Ramos (cell line): ENCODE results near the gene ZMIZ2.
"Not testable (repeated sequence)": the region's sequence is repeated elsewhere in the genome, so short reads cannot be mapped to it uniquely, and the experiment has no call there.

ENCODE experiments used
- in situ Hi-C: fragments of 300-500 bp; cut with MboI; formaldehyde crosslinking; loops from one replicate; pipeline ENCODE4 v1.14.3; 2022; ENCODE audit warnings: low sequenced_read_pairs; ENCODE audit not compliant: unreplicated experiment

ZMIZ2 gene

DNA sequence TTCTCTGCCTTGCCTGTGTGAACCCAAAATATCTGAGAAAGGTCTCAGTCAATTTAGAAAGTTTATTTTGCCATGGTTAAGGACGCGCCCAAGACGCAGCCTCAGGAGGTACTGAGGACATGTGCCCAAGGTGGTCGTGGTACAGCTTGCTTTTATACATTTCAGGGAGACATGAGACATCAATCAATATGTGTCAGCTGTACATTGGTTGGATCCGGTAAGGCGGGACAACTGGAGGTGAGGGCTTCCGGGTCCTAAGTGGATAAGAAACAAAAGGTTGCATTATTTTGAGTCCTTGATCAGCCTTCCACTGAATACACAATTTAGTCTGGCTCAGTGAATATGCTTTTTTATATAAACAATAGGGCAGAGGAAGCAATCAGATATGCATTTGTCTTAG lies 22.4 kb upstream of the ZMIZ2 start:
- in situ Hi-C loops, result not testable (repeated sequence)

DNA sequence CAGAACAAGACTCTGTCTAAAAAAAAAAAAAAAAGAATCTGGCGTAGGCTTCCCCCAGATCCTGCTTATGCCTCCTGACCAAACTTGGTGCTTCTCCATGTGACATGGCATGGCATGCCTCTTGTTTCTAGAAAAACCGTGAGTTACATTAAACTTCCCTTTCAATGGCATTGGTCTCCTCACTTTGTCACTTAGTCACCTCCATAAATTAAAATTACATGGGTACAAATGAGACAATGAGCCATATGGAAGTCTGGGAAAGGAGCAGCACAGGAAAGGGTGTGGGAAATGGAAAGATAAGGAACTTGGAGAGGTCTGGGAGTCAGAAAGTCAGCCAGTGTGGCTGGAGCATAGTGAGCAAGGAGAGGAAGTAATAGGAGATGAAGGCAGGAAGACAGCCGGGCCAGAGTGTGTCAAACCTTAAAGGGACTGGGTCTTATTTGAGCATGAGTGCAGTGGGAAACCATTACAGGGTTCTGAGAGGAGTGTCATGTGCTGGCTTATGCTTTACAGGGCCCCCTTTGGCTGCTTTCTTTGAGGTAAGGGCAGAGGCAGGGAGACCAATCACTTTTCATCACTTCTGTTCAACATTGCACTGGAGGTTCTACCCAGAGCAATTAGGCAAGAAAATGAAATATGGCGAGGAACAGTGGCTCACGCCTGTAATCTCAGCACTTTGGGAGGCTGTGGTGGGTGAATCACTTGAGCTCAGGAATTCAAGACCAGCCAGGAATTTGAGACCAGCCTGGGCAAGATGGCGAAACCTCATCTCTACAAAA lies 21.3 kb upstream of the ZMIZ2 start:
- in situ Hi-C loops, result no loop called here

DNA sequence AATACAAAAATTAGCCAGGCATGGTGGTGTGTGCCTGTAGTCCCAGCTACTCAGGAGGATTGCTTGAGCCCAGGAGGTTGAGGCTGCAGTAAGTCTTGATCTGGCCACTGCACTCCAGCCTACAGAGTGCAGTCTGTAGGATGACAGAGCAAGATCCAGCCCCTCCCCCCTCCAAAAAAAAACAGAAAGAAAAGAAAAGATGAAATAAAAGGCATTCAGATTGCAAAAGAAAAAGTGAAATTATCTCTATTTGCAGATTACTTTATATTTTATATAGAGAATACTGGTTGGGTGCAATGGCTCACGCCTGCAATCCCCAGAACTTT lies 20.7 kb upstream of the ZMIZ2 start:
- in situ Hi-C loops, result no loop called here

DNA sequence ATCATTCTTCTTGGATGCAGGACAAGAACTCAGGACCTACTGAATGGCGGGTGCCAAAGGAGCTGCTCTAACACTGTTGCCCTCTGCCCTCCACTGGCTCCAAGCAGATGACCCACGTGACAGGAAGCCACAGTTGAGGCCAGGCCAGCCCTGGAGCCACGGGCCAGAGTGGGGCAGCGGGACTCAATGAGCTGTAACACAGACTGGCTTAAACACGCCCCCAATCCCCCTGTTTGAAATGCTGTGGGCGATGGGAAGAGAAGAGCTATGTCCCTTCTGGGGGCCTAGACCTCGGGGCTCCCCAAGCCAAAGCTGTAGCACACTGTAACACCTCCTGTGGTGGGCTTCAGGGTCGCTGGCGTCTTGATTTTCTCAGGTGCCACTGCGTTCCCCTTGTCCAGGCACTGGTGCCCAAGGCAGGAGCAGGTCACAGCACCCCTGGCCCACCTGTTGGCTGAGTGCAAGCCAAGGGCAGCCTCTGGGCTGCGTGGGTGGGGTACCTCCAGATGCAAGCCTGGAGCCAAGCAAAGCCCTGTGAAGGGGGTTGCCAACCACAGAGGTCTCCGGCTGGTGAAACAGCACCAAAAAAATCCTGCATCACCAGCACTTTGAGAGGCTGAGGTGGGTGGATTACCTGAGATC lies 18.6 kb upstream of the ZMIZ2 start:
- in situ Hi-C loops, result no loop called here

DNA sequence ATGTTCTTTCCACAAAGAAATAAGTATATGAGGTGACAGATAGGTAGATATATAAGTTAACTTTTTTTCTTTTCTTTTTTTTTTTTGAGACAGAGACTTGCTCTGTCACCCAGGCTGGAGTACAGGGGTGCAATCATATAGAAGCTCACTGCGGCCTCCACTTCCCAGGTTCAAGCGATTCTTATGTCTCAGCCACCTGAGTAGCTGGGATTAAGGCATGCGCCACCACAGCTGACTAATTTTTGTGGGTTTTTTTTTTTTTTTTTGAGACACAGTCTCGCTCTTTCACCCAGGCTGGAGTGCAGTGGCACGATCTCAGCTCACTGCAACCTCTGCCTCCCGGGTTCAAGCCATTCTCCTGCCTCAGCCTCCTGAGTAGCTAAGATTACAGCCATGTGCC lies 15.7 kb upstream of the ZMIZ2 start:
- in situ Hi-C loops, result not testable (repeated sequence)

DNA sequence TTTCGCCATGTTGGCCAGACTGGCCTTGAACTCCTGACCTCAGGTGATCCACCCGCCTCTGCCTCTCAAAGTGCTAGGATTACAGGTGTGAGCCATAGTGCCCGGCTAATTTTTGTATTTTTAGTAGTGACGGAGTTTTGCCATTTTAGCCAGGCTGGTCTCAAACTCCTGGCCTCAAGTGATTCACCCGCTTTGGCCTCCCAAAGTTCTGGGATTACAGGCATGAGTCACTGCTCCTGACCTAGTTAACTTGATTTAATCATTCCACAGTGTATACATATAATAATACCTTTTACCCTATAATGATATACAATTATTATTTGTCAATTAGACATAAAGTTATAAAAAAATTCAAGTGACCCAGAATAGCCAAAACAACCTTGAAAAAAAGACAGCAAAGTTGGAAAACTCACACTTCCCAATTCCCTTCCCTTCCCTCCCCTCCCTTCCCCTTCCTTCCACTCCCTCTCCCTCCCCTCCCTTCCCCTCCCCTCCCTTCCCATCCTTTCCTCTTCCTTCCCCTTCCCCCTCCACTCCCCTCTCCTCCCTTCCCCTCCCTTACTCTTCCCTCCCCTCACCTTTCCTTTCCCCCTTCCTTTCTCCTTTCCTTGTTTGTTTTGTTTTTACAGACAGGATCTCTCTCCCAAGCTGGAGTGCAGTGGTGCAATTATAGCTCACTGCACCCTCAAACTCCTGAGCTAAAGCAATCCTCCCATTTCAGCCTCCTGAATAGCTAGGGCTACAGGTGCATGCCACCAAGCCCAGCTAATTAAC lies 14.8 kb upstream of the ZMIZ2 start:
- in situ Hi-C loops, result no loop called here

DNA sequence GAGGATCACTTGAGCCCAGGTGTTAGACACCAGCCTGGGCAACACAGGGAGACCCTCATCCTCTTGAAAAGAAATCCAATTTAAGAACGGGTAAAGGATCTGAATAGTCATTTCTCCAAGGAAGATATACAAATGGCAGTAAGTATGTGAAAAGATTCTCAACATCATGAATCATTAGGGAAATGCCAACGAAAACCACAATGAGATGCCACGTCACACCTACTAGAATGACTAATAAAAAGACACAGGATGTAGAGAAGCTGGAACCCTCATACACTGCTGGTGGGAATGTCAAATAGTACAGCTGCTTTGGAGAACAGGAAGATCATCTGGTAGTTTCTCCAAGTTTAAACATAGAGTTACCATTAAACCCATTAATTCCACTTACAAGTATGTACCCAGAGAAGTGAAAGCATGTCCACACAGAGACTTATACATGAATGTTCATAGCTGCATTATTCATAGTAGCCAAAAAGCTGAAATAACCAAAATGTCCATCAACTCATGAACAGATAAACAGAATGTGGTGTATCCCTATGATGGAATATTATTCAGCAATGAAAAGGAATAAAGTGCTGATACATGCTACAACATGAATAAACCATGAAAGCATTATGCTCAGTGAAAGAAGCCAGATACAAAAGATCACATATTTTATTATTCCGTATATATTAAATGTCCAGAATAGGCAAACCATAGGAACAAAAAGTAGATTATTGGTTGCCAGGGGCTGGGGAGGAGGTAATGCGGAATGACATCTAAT lies 13.1 kb upstream of the ZMIZ2 start:
- in situ Hi-C loops, result no loop called here

DNA sequence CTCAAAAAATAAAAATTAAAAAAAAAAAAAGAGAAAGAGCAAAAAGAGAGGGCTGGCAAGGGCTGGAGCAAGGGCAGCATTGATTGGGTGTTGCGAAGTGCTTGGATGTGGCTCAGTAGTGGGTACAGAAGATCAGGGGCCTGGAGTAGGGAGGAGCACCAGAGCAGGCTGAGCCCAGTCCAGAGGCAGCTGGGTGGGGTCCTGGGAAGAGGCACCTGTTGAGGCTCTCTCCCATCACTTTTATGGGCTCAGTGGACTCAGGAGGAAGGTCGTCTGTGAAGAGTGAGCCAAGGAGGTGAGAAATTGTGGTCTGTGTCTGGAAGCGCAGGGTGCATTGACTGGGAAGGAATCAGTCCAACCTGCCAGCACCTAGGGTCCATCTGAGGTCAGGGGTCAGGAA lies 11.8 kb upstream of the ZMIZ2 start:
- in situ Hi-C loops, result no loop called here

DNA sequence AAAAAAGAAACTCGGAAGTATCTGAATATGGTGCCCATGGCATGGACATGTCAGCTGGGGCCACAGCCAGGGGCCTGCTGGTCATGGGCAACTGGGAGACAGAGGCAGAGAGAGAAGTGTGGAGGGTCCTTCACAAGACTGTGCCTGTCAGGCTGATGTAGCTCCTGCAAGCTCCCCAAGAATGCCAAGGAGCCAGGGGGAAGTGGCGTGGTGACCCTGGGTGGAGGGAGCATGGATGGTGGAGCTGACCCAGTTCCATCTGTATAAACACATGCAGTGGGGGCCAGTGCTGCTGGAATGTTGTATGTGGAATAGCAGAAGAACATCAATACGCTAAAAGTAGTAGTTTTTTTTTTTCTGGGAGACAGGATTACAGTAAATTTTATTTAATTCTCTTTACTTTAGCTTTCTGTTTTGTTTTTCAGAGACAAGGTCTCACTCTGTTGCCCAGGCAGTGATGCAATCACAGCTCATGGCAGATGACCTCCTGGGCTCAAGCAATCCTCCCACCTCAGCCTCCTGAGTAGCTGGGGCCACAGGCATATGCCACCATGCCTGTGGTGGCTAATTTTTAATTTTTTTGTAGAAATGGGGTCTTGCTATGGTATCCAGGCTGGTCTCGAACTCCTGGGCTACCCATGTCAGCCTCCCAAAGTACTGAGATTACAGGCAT lies 10.5 kb upstream of the ZMIZ2 start:
- in situ Hi-C loops, result no loop called here

DNA sequence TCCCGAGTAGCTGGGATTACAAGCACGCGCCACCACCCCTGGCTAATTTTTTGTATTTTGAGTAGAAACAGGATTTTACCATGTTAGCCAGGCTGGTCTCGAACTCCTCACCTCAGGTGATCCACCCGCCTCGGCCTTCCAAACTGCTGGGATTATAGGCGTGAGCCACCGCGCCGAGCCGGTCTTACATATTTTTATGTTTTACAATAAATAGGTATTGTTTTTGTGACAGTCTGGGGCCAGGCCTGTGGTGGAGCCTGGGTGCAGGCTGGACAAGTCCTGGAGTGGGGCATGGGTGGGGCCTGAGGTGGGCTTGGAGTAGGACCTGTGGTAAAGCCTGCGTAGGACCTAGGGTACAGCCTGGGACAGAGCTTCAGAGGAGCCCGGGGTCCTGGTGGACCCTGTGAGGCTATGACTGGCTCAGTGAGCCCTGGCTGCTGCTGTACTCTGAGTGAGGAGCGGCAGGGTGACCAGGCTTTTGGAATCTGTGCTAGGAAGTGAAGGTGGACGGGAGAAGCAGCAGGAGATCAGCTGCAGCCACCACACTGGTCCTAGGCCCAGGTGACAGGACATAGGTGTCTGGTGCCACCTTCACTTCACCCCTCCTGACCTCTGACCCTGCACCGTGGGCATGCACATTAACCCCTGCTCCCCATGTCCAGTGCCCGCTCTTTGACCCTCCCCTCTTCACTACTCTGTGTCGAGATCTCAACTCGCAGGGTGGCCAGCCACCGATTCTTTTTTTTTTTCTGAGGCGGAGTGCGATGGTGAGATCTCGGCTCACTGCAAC lies 9.6 kb upstream of the ZMIZ2 start:
- in situ Hi-C loops, result no loop called here

DNA sequence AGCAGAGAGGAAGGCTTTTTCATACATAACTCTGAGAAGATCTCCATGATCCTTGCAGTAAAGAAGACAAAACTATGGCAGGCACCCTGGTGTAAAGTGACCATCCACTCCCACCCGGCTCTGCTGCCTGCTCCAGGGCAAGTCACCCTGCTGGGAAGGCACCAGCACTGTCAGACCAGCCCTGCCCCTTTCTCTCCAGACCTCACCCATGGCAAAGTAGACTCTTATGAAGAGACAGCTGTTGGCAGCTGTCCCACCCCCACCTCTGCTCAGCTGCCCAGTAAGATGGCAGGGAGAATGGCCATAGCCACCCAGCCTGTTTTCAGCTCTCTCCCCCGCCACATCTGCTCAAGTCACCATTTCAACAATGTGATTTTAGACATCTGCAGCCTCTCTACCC lies 8.6 kb upstream of the ZMIZ2 start:
- in situ Hi-C loops, result no loop called here

DNA sequence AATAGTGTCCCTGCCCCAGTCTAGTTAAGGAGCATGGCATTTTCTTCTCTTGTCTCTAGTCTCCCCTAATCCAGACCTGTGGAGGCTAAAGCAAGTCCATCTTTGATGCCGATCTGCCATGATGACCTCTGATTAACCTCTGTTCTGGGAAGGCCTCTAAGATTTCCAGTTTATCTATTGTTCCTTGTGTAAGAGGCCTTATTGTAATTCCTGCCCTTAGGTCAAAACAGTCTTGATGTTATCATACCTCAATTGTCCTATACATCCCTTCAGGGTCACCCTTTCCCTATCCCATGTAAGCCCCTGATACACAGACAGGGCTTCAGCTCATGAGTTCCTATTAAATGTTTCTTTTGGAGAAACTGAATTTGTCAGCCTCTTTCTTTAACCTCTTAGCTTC lies 4.9 kb upstream of the ZMIZ2 start:
- in situ Hi-C loops, result no loop called here

DNA sequence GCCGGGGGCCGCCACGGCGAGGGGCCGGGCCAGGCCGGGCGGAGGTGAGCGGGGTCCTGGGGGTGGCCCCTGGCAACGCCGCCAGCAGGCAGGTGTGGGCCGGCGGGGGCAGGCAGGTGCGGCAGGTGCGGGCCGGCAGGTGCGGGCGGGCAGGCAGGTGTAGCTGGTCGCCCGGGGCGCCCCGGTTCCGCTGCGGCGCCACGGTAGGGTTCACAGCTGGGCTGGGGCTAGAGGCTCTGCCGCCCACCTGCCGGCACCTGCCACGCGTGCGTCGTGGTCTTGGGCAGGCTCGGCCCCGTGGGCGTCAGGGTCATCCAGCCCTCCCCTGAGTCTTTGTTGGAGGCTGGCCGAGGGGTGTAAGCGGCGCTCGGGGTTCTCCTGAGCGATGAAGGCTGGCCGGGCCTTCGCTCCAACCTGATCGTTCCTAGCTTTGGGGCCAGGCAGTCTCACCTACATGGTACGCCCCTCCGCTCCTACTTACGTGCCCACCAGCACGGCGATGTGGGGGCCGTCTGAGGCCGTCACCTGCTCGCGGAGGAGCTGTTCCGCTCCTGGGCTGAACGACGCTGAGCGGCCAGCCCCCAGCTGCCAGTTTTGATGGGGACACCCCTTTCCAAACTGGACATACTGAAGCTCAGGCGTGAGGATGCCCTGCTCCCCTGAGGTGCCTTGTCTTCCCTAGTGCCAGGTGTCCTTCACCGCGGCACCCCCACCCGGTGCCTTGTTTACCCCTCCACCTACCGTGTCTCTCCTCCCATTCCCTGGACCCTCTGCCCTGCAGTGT lies 493 bp downstream of the ZMIZ2 start:
- in situ Hi-C loops, result no loop called here

DNA sequence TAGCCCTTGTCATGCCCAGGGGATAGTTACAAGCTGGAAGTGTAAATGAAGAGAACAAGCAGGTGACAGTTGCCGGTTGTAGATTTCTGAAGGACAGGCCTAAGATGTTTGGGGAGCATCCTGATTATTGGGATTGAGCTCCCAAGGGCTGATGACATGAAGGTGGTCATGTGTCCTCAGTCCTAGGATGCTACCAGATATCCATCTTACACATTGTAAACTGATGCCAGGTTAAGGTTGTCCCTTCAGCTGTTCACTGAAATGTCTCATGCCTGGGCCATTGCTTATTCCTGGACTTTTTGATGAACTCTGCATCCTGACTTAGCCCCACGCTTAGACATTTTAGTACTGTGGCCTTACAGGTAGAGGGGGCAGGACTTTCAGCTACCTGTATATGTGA lies 1.3 kb downstream of the ZMIZ2 start:
- in situ Hi-C loops, result no loop called here

DNA sequence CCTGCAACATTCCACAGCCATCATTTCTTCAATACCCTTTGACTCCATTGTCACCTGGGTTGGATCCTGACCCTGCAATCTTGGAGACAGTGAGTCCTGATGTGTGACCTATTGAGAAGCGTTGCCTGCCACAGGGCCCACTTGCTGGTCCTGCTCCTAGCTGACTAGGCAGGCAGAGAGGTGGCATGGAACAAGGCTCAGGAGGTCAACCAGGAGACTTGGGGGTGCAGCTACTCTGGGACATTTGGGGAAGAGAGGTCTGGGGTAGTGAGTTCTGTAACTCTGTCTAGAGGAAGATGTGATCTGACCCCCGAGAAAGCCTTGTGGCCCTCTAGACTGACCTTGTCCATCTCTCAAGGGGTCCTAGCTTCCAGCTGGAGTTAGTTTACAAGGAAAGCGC lies 1.8 kb downstream of the ZMIZ2 start:
- in situ Hi-C loops, result no loop called here

DNA sequence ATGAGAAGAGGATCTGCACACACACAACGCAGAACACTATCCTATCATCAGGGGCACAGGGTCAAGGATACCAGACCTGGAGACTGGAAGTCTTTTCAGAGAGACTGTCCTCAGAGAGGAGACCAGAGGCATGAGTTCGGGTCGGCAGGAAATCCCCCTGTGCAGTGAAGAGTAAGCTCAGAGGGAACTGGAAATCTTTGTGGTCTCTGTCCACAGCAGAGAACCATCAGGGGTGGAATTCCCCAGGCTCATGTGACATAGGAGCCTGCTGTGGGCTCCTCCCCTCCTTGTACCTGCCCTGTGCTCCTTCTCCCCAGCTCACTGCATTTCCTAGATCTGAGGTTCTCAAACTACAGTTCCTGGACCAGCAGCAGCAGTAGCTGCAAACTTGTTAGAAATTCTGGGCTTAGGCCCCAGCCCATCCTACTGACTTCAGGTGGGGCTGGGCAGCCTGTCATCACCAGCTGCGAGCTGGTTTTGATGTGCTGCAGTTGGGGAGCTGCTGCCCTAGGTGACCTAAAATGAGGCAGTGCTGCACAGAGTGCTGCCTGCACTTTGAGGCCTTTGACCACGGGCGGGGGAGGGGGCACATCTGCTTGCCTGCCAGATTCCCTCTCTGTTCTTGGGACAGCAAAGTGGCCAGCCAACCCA lies 2.4 kb downstream of the ZMIZ2 start:
- in situ Hi-C loops, result no loop called here

DNA sequence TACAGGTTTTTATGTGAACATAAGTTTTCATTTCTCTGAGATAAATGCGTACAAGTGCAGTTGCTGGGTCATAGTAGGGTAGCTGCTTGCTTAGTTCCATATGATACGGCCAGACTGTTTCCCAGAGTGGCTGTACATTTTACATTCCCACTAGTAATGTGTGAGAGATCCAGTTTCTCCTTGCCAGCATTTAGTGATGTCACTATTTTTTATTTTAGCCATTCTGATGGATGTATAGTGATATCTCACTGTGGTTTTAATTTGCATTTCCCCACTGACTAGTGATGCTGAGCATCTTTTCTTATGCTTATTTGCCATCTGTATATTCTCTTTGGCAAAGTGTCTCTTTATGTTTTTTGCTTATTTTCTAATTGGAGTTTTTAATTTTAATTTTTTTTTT lies 4.2 kb downstream of the ZMIZ2 start:
- in situ Hi-C loops, result no loop called here
